ENCODE data around the gene VAV2.

DNA sequence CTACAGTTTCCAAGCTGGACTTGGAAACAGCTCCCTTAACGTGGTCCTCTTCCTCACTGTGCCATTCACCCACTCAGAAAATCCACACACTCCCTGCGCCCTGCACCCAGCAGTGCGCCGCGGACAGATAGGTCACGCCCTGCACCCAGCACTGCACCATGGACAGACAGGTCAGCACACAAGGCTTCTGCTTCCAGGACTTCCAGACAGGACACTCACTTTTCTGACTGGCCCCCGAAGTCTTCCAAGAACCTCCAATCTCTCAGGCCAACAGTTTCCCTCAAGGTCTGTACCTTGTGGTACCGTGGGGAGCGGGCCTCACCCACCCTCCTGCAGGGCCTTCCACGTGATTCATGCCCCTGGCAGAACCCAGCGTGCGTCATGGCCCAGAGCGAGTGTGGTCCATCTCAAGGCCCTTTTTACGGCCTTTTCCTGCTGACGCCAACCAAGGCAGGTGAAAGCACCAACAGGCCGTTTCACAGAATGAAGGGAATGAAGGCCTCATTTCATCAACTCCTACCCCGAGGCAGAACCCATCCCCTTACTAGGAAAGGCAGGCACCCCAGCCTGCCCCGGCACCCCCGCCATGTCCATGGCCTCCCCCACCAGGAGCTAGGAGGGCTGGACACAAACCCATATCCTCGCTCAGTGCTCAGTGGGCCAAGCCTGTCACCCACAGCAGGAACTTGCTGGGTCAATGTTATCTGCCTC lies 17.3 kb downstream of the VAV2 start:
- no peak for TF ChIP-seq POLR2AphosphoS5 (IDR thresholded peaks at IDR 0.05)
- TF ChIP-seq, protein P1, sequence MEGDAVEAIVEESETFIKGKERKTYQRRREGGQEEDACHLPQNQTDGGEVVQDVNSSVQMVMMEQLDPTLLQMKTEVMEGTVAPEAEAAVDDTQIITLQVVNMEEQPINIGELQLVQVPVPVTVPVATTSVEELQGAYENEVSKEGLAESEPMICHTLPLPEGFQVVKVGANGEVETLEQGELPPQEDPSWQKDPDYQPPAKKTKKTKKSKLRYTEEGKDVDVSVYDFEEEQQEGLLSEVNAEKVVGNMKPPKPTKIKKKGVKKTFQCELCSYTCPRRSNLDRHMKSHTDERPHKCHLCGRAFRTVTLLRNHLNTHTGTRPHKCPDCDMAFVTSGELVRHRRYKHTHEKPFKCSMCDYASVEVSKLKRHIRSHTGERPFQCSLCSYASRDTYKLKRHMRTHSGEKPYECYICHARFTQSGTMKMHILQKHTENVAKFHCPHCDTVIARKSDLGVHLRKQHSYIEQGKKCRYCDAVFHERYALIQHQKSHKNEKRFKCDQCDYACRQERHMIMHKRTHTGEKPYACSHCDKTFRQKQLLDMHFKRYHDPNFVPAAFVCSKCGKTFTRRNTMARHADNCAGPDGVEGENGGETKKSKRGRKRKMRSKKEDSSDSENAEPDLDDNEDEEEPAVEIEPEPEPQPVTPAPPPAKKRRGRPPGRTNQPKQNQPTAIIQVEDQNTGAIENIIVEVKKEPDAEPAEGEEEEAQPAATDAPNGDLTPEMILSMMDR (IDR thresholded peaks at IDR 0.05): no peak

Measured in esophagus muscularis mucosa (tissue), 3 donors.